Measurements from ENCODE around the gene SFXN3. TPM values are rescaled to one million over a fixed set of nuclear protein-coding genes. Genes with fewer than 3 reads are reported as not detected.

Gene SFXN3
- polyA plus RNA-seq, 3 donors = 21.3 to 152 (median 24.2) TPM

- Mint-ChIP-seq H3K4me1 (peaks cover 33% of the 10 kb centered on the region), H3K4me3 (peak overlapping the region; percentile 65 to 80), H3K9me3 (peaks cover 0 to 3% (median 0%) of the 10 kb centered on the region in 7 donors), H3K36me3 (no peaks in the 10 kb centered on the region), H3K27me3 (ENCODE audit: low read depth in 3 of 3) (peaks cover 18 to 28% (median 24%) of the 10 kb centered on the region in 3 donors), H3K27ac (peak overlapping the region in 6 of 7 donors; percentile 44 to 86 (median 77))
- TF ChIP-seq CTCF (IDR thresholded peaks at IDR 0.05) = peak; percentile 94
- no peaks in the 10 kb centered on the region for H4K20me1 ChIP-seq (ENCODE audit: insufficient read depth, low read length)
- no peaks in the 10 kb centered on the region for H3K36me3 ChIP-seq (replicated peaks in 1 of 2; ENCODE audit: control insufficient read depth in 1 of 2, insufficient read depth in 2 of 2, low read length in 2 of 2)
- H3K27ac ChIP-seq (ENCODE audit: low read depth in 1 of 2, low read length in 2 of 2) = peak overlapping the region; percentile 0 to 38
- H3K79me2 ChIP-seq (ENCODE audit: insufficient read depth, low read length) = no peaks in the 10 kb centered on the region
- H3K4me1 ChIP-seq (ENCODE audit: control insufficient read depth in 1 of 2, insufficient read depth in 2 of 2, low read length in 2 of 2) = peaks cover 18 to 26% of the 10 kb centered on the region in 2 donors
- H3K4me2 ChIP-seq (replicated peaks; ENCODE audit: extremely low read depth, low read length, poor library complexity, severe bottlenecking) = peak overlapping the region; percentile 68
- H3K27me3 ChIP-seq (ENCODE audit: control insufficient read depth in 2 of 2, insufficient read depth in 2 of 2, low read length in 2 of 2) = peaks cover 0 to 5% of the 10 kb centered on the region in 2 donors
- peak overlapping the region; percentile 35 for H3K9ac ChIP-seq (ENCODE audit: insufficient read depth, low read length, poor library complexity, severe bottlenecking)
- no peaks in the 10 kb centered on the region for H3K9me3 ChIP-seq (replicated peaks in 1 of 2; ENCODE audit: control insufficient read depth in 1 of 2, insufficient read depth in 1 of 2, low read length in 2 of 2)
- peak overlapping the region; percentile 56 for H2AFZ ChIP-seq (ENCODE audit: insufficient read depth, low read depth, low read length, poor library complexity, severe bottlenecking)
- DNase-seq = peak; percentile 68 to 78 (median 74)
- peak overlapping the region in 1 of 3 experiments; percentile 49 for H3K4me3 ChIP-seq (replicated peaks in 1 of 3; ENCODE audit: low read depth in 2 of 3, low read length in 3 of 3)
- intact Hi-C loops (cut with micrococcal nuclease) = no loop called here
- 20% methylated on average over 37 of the region's 45 CpGs for WGBS (ENCODE audit: insufficient coverage)
Measured at GRCh38 chr10:101018600-101019439, 12.2 kb upstream of the SFXN3 start.

- Histone ChIP-seq H3K79me2 (ENCODE audit: insufficient read depth, low read length) (no peaks in the 10 kb centered on the region), H3K4me1 (ENCODE audit: control insufficient read depth in 1 of 2, insufficient read depth in 2 of 2, low read length in 2 of 2) (peaks cover 18 to 26% of the 10 kb centered on the region in 2 donors), H3K9ac (ENCODE audit: insufficient read depth, low read length, poor library complexity, severe bottlenecking) (peak overlapping the region; percentile 35), H3K4me2 (replicated peaks; ENCODE audit: extremely low read depth, low read length, poor library complexity, severe bottlenecking) (peak overlapping the region; percentile 68), H4K20me1 (ENCODE audit: insufficient read depth, low read length) (no peaks in the 10 kb centered on the region), H3K36me3 (replicated peaks in 1 of 2; ENCODE audit: control insufficient read depth in 1 of 2, insufficient read depth in 2 of 2, low read length in 2 of 2) (no peaks in the 10 kb centered on the region), H2AFZ (ENCODE audit: insufficient read depth, low read depth, low read length, poor library complexity, severe bottlenecking) (peak overlapping the region; percentile 56), H3K9me3 (replicated peaks in 1 of 2; ENCODE audit: control insufficient read depth in 1 of 2, insufficient read depth in 1 of 2, low read length in 2 of 2) (no peaks in the 10 kb centered on the region), H3K4me3 (replicated peaks in 1 of 3; ENCODE audit: low read depth in 2 of 3, low read length in 3 of 3) (peak overlapping the region in 1 of 3 experiments; percentile 49), H3K27ac (ENCODE audit: low read depth in 1 of 2, low read length in 2 of 2) (no peak overlapping the region), H3K27me3 (ENCODE audit: control insufficient read depth in 2 of 2, insufficient read depth in 2 of 2, low read length in 2 of 2) (peaks cover 0 to 5% of the 10 kb centered on the region in 2 donors)
- intact Hi-C loops (cut with micrococcal nuclease) = no loop called here
- peaks cover 18 to 25% (median 21%) of the 10 kb centered on the region in 3 donors for H3K27me3 Mint-ChIP-seq (ENCODE audit: low read depth in 3 of 3)
- no CpG with 5 or more reads among the region's 2 CpGs for WGBS (ENCODE audit: insufficient coverage)
- H3K27ac Mint-ChIP-seq = peak overlapping the region in 1 of 7 donors; percentile 73
- peaks cover 31% of the 10 kb centered on the region for H3K4me1 Mint-ChIP-seq
- no peak for TF ChIP-seq CTCF (IDR thresholded peaks at IDR 0.05)
- H3K36me3 Mint-ChIP-seq = no peaks in the 10 kb centered on the region
- DNase-seq = peak in 1 of 3 donors; percentile 21
- peak overlapping the region; percentile 53 to 69 for H3K4me3 Mint-ChIP-seq
- peaks cover 0 to 3% (median 0%) of the 10 kb centered on the region in 7 donors for H3K9me3 Mint-ChIP-seq
Measured at GRCh38 chr10:101019440-101019703, 11.7 kb upstream of the SFXN3 start.
